Spleen (tissue), 11 donors: ENCODE data around the gene ACKR3. TPM values are rescaled to one million over a fixed set of nuclear protein-coding genes. Genes with fewer than 3 reads are reported as not detected.

Source experiments
- DNase-seq: peaks from one replicate; pipeline ENCODE4 v3.0.0-alpha.2; 2020
- H3K27ac ChIP-seq, 8 donors: fragments of 200-600 bp; sonication (generic) in 7 of 8; 1 replicate in 4 of 8; 2 replicates in 4 of 8; pipeline versions ENCODE4 v1.5.0 to v1.8.0; 2016 to 2021; ENCODE audit warnings: inconsistent platforms in 4 of 8, mild to moderate bottlenecking in 4 of 8, moderate library complexity in 1 of 8
- H3K27me3 ChIP-seq, 7 donors: fragments of 200-600 bp; sonication (generic) in 6 of 7; replicated peaks in 1 of 7; 1 replicate in 4 of 7; 2 replicates in 3 of 7; pipeline versions ENCODE4 v1.5.0 to v1.8.0; 2016 to 2021; ENCODE audit warnings: inconsistent platforms in 3 of 7, mild to moderate bottlenecking in 1 of 7
- H3K36me3 ChIP-seq, 6 donors: fragments of 200-600 bp; sonication (generic) in 5 of 6; 1 replicate in 4 of 6; 2 replicates in 2 of 6; pipeline versions ENCODE4 v1.5.0 to v1.8.0; 2016 to 2021; ENCODE audit warnings: inconsistent platforms in 2 of 6
- H3K4me1 ChIP-seq, 6 donors: fragments of 200-600 bp; sonication (generic) in 5 of 6; 1 replicate in 3 of 6; 2 replicates in 3 of 6; pipeline versions ENCODE4 v1.5.0 to v1.8.0; 2016 to 2021; ENCODE audit warnings: inconsistent platforms in 3 of 6
- H3K4me3 ChIP-seq, 8 donors: fragments of 200-600 bp; sonication (generic) in 7 of 8; 1 replicate in 4 of 8; 2 replicates in 4 of 8; pipeline versions ENCODE4 v1.5.0 to v1.8.0; 2016 to 2021; ENCODE audit warnings: inconsistent platforms in 4 of 8, mild to moderate bottlenecking in 4 of 8, moderate library complexity in 2 of 8
- H3K9me3 ChIP-seq, 8 donors: fragments of 200-600 bp; sonication (generic) in 7 of 8; 1 replicate in 4 of 8; 2 replicates in 4 of 8; pipeline versions ENCODE4 v1.5.0 to v1.8.0; 2016 to 2021; ENCODE audit warnings: inconsistent platforms in 4 of 8
- POLR2A ChIP-seq, 3 donors: fragments of 450-650 bp; IDR thresholded peaks; one replicate each; pipeline ENCODE4 v1.5.1; 2017; ENCODE audit warnings: antibody characterized with exemption in 3 of 3, mild to moderate bottlenecking in 1 of 3
- POLR2AphosphoS5 ChIP-seq, 3 donors: sonication (generic); formaldehyde crosslinking; IDR thresholded peaks; one replicate each; pipeline ENCODE4 v1.5.1; 2017; ENCODE audit warnings: antibody characterized with exemption in 3 of 3
- WGBS, 5 donors: extraction: QIAGEN DNeasy Blood & Tissue Kit in 3 of 5; methylation state at CpG; one replicate each; pipeline versions ENCODE4 v1.1.5 to v1.1.7; 2013 to 2018; 5-methylcytosine and 5-hydroxymethylcytosine counted together
- intact Hi-C: fragments of 100-400 bp; cut with DNase I; formaldehyde crosslinking; loops from one replicate; pipeline ENCODE4 v1.15.0; 2023; ENCODE audit warnings: low total_unique reads
- polyA plus RNA-seq, 3 donors: library from polyadenylated mRNA; stranded (reverse); fragments of 200-250 nt; gene quantifications; one replicate each; pipeline ENCODE4 v1.2.1, GENCODE V29; 2013
- total RNA-seq, 7 donors: library from RNA; depleted of rRNA in 3 of 7; stranded (reverse); fragments of >200 nt in 3 of 7; fragmentation: NEBNext Ultra II Directional in 4 of 7; extraction: Animal tissue kit (Norgen Biotek cat#: 25700) in 4 of 7; gene quantifications; one replicate each; pipeline versions ENCODE4 v1.1.0 to v1.2.1, GENCODE V29; 2016 to 2021
- TF ChIP-seq, protein P1 (sequence below), 11 experiments: fragments of 200-600 bp in 7 of 11; fragments of 450-650 bp in 4 of 11; sonication (generic) in 4 of 11; IDR thresholded peaks in 8 of 11; conservative IDR thresholded peaks in 3 of 11; 1 replicate in 7 of 11; 2 replicates in 4 of 11; pipeline versions ENCODE4 v1.4.0 to v1.8.0; 2016 to 2021; ENCODE audit warnings: antibody characterized with exemption in 11 of 11, inconsistent platforms in 4 of 11, mild to moderate bottlenecking in 1 of 11
- donor health status: healthy with polysubstance abuse.
- donor health status: DM: no; HTN: no; CAD: no; lungs with moderate emphysema.
- donor health status: DM: no; HTN: no; CAD: no.
- donor health status: Bipolar disorder and iron deficiency.
- donor health status: healthy.
- donor health status: DM: no; HTN: no; CAD: no.
- donor health status: DM: yes; HTN: yes; CAD: no.

The ACKR3 gene
- total and polyA plus RNA-seq, 10 donors = 11.5 to 164 (median 67.0) TPM

DNA sequence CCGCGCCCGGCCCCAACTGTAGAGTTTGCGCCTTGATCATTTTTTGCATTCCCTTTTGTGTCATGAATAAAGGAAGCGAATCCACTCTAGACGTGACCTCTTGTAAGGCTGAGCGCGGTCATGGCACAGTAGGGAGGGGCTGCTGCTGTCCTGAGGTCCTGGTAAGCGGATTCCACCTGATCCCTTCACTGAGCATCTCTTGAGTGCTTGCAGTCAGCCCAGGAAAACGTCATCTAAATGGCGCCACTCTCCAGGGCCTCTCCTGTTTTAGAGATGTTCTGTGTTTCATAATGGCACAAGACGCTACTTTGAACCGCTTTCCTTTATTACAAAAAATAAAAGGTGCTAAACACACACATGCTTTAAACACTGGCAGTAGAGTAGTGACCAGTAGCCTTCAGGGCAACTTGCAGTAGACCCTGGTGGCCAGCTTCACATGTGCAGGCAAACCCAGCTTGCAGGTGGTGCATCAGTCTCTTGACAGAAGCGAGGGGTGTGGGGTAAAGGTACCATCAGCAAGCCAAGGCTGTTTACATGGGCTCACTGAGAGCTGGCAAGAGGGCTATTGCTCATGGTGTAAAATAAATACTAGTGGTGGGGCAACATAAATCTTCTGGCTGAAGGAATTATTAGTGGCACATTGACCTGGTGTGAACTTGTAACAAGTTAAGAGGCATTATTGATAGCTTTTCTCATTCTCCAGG is 43.0 kb upstream of the ACKR3 start:
- no peak for DNase-seq
- H3K4me3 ChIP-seq = no peak overlapping the region
- TF ChIP-seq POLR2A (IDR thresholded peaks at IDR 0.05) (no peak), POLR2AphosphoS5 (IDR thresholded peaks at IDR 0.05) (no peak)
- TF ChIP-seq, protein P1, sequence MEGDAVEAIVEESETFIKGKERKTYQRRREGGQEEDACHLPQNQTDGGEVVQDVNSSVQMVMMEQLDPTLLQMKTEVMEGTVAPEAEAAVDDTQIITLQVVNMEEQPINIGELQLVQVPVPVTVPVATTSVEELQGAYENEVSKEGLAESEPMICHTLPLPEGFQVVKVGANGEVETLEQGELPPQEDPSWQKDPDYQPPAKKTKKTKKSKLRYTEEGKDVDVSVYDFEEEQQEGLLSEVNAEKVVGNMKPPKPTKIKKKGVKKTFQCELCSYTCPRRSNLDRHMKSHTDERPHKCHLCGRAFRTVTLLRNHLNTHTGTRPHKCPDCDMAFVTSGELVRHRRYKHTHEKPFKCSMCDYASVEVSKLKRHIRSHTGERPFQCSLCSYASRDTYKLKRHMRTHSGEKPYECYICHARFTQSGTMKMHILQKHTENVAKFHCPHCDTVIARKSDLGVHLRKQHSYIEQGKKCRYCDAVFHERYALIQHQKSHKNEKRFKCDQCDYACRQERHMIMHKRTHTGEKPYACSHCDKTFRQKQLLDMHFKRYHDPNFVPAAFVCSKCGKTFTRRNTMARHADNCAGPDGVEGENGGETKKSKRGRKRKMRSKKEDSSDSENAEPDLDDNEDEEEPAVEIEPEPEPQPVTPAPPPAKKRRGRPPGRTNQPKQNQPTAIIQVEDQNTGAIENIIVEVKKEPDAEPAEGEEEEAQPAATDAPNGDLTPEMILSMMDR (IDR thresholded peaks at IDR 0.05 in 8 of 11, conservative IDR thresholded peaks at IDR 0.05 in 3 of 11) = no peak
- H3K4me1 ChIP-seq = peaks cover 0 to 10% (median 0%) of the 10 kb centered on the region in 6 donors
- H3K36me3 ChIP-seq = no peaks in the 10 kb centered on the region
- no peak overlapping the region for H3K27ac ChIP-seq
- 94 to 98% (median 95%) methylated on average over 14 of the region's 14 CpGs for WGBS, 5 donors
- intact Hi-C loops = no loop called here
- no peaks in the 10 kb centered on the region for H3K27me3 ChIP-seq
- no peaks in the 10 kb centered on the region for H3K9me3 ChIP-seq

DNA sequence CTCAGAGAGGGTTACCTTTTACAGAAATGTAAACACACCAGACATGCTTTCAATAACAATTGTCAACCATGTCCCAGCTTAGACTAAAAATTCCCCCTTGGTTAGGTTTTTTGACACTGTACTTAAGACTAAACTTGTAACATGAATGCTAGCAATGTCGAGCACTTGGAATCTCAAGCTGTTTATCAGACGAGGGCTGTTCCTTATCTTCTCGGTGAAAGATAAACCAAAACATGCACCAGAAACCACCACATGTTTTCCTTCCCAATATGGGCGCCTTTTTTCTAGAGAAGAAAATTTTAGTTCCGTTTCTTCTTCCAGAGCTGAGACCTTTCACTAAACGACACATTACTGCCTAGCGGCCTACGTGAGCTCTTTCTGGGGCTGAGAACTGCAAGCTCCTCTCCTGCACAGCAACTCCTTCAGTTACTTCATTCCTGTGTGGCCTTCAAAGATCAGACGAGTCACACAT is 42.4 kb upstream of the ACKR3 start:
- Histone ChIP-seq H3K27me3 (no peaks in the 10 kb centered on the region), H3K9me3 (no peaks in the 10 kb centered on the region), H3K27ac (no peak overlapping the region), H3K4me3 (no peak overlapping the region), H3K4me1 (peaks cover 0 to 6% (median 0%) of the 10 kb centered on the region in 6 donors), H3K36me3 (no peaks in the 10 kb centered on the region)
- no peak for DNase-seq
- TF ChIP-seq POLR2A (IDR thresholded peaks at IDR 0.05) (no peak), POLR2AphosphoS5 (IDR thresholded peaks at IDR 0.05) (no peak)
- TF ChIP-seq, protein P1 (IDR thresholded peaks at IDR 0.05 in 8 of 11, conservative IDR thresholded peaks at IDR 0.05 in 3 of 11) = no peak
- intact Hi-C loops = no loop called here
- 55 to 74% (median 65%) methylated on average over 9 of the region's 9 CpGs for WGBS, 5 donors

DNA sequence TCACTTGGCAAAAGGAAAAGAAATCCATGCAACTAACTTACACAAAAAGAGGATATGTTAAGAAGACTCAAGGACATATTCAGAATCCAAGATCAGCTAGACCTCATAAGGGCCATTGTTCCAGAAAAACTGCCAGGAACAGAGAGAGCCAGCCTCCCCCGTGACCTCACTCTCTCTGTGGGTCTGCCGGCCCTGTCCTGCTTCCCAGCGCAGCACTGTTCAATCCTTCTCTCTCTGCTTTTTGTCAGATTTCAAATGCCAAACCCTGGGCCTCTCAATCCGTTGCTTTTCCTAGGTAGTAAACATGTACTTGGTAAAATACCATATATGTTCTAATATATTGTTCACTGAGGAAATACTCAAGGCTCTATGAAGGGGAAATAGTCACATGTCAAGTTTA is 40.0 kb upstream of the ACKR3 start:
- intact Hi-C loops = no loop called here
- Histone ChIP-seq H3K36me3 (no peaks in the 10 kb centered on the region), H3K4me1 (peaks cover 0 to 2% (median 0%) of the 10 kb centered on the region in 6 donors), H3K27ac (peak overlapping the region in 2 of 8 donors; percentile 30 to 32), H3K27me3 (no peaks in the 10 kb centered on the region), H3K4me3 (no peak overlapping the region), H3K9me3 (no peaks in the 10 kb centered on the region)
- DNase-seq = no peak
- WGBS, 5 donors = 69 to 88% (median 71%) methylated on average over 4 of the region's 4 CpGs
- TF ChIP-seq, protein P1 (IDR thresholded peaks at IDR 0.05 in 8 of 11, conservative IDR thresholded peaks at IDR 0.05 in 3 of 11) = no peak
- no peak for TF ChIP-seq POLR2A (IDR thresholded peaks at IDR 0.05)

DNA sequence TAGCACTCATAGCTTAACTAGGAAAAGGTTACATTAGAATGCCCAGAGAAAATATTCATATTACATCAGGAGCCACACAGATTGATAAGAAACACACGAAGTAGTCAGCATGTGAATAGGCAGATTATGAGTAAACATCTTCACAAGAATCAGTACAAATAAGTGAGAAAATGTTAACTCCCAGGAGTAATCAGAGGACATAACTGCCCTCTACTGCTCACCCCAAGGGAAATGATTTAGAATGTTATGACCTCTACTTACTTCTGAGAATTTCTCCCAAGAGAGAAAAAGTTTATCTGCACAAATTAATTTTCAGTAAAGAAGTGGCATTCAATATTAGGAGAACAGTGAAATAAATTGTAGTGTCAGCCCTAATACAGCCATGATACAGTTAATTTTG is 39.1 kb upstream of the ACKR3 start:
- no peak for DNase-seq
- Histone ChIP-seq H3K36me3 (no peaks in the 10 kb centered on the region), H3K4me3 (no peak overlapping the region), H3K4me1 (no peaks in the 10 kb centered on the region), H3K27me3 (no peaks in the 10 kb centered on the region), H3K9me3 (no peaks in the 10 kb centered on the region), H3K27ac (no peak overlapping the region)
- intact Hi-C loops = no loop called here
- WGBS, 5 donors = 31 to 60% (median 45%) methylated on average over 1 of the region's 1 CpG
- no peak for TF ChIP-seq POLR2AphosphoS5 (IDR thresholded peaks at IDR 0.05)
- TF ChIP-seq, protein P1 (IDR thresholded peaks at IDR 0.05 in 8 of 11, conservative IDR thresholded peaks at IDR 0.05 in 3 of 11) = no peak
- TF ChIP-seq POLR2A (IDR thresholded peaks at IDR 0.05) = no peak
